PFSK-1 (cell line): ENCODE data around the gene GNG3.

ENCODE experiments used
- FOXP2 ChIP-seq: optimal IDR thresholded peaks from 2 replicates; pipeline ENCODE3; 2011; ENCODE audit warnings: borderline replicate concordance, control low read depth, inconsistent platforms; ENCODE audit not compliant: insufficient read depth; ENCODE audit errors: extremely low read length, extremely low read depth
- POLR2AphosphoS5 ChIP-seq: IDR thresholded peaks from 2 replicates; pipeline ENCODE4 v1.6.1; 2012; ENCODE audit warnings: low read depth, mild to moderate bottlenecking, control low read depth, low read length, moderate library complexity
- REST ChIP-seq, 2 experiments: IDR thresholded peaks; 2 replicates each; pipeline versions ENCODE4 v1.6.1 to v1.8.0; 2011 to 2012; ENCODE audit warnings: low read depth in 2 of 2, low read length in 2 of 2, control low read depth in 1 of 2, inconsistent platforms in 1 of 2, mild to moderate bottlenecking in 1 of 2, moderate library complexity in 1 of 2; ENCODE audit not compliant: insufficient read depth in 1 of 2
- SIN3A ChIP-seq: IDR thresholded peaks from 2 replicates; pipeline ENCODE4 v1.6.1; 2012; ENCODE audit warnings: mild to moderate bottlenecking, low read length, moderate library complexity, borderline replicate concordance; ENCODE audit not compliant: insufficient read depth
- TAF1 ChIP-seq: IDR thresholded peaks from 2 replicates; pipeline ENCODE4 v1.6.1; 2012; ENCODE audit warnings: low read length, control low read depth, borderline replicate concordance; ENCODE audit not compliant: insufficient read depth

GRCh38 chr11:62702246-62702645 lies 5.2 kb upstream of the GNG3 start:
- TF ChIP-seq SIN3A (no peak), REST (IDR thresholded peaks at IDR 0.05; ENCODE audit: insufficient read depth in 1 of 2, low read depth in 2 of 2, low read length in 2 of 2) (no peak), FOXP2 (no peak), POLR2AphosphoS5 (no peak), TAF1 (no peak)
